Lung (tissue), 12 donors: Measurements from ENCODE around the gene DMAC2L. TPM values are rescaled to one million over a fixed set of nuclear protein-coding genes. Genes with fewer than 3 reads are reported as not detected.

Source experiments
- ATAC-seq: fragments of 200-7000 bp; cut with Tn5 transposase; one replicate; pipeline ENCODE4 v1.9.1; 2020; ENCODE audit warnings: moderate number of reproducible peaks; ENCODE audit not compliant: insufficient read depth, low FRiP score
- DNase-seq, 3 donors: peaks; one replicate each; pipeline ENCODE4 v3.0.0-alpha.2; 2013 to 2017
- H3K27ac ChIP-seq, 2 donors: one replicate each; pipeline ENCODE4 v1.5.1; 2013; ENCODE audit warnings: mild to moderate bottlenecking in 2 of 2, moderate library complexity in 2 of 2, control low read depth in 1 of 2, inconsistent platforms in 1 of 2, low read depth in 1 of 2, low read length in 1 of 2
- H3K27me3 ChIP-seq, 3 donors: one replicate each; pipeline ENCODE4 v1.5.1; 2013; ENCODE audit warnings: low read length in 2 of 3; ENCODE audit not compliant: control insufficient read depth in 3 of 3, insufficient read depth in 3 of 3
- H3K36me3 ChIP-seq, 4 donors: one replicate each; pipeline ENCODE4 v1.5.1; 2013; ENCODE audit warnings: low read length in 4 of 4, mild to moderate bottlenecking in 1 of 4, moderate library complexity in 1 of 4; ENCODE audit not compliant: control insufficient read depth in 4 of 4, insufficient read depth in 4 of 4
- H3K4me1 ChIP-seq, 5 donors: one replicate each; pipeline ENCODE4 v1.5.1; 2013; ENCODE audit warnings: low read length in 5 of 5, mild to moderate bottlenecking in 2 of 5, moderate library complexity in 1 of 5; ENCODE audit not compliant: control insufficient read depth in 5 of 5, insufficient read depth in 5 of 5
- H3K4me3 ChIP-seq: one replicate; pipeline ENCODE4 v1.5.1; 2013; ENCODE audit warnings: mild to moderate bottlenecking, control low read depth, moderate library complexity
- H3K9ac ChIP-seq, 2 donors: one replicate each; pipeline ENCODE4 v1.5.1; 2013; ENCODE audit warnings: low read length in 2 of 2, control low read depth in 1 of 2; ENCODE audit not compliant: insufficient read depth in 1 of 2
- H3K9me3 ChIP-seq, 4 donors: one replicate each; pipeline ENCODE4 v1.5.1; 2013; ENCODE audit warnings: low read length in 3 of 4, mild to moderate bottlenecking in 1 of 4, moderate library complexity in 1 of 4; ENCODE audit not compliant: control insufficient read depth in 4 of 4, insufficient read depth in 3 of 4
- CTCF ChIP-seq: IDR thresholded peaks from 2 replicates; pipeline ENCODE4 v1.5.1; 2012; ENCODE audit warnings: mild to moderate bottlenecking; ENCODE audit errors: control extremely low read depth, extremely low read depth
- WGBS, 2 donors: extraction: QIAGEN DNeasy Blood & Tissue Kit; methylation state at CpG; one replicate each; pipeline ENCODE4 v1.1.7; 2013; 5-methylcytosine and 5-hydroxymethylcytosine counted together
- polyA plus RNA-seq, 2 donors: library from polyadenylated mRNA; stranded (reverse); fragments of 200-250 nt; gene quantifications; one replicate each; pipeline ENCODE4 v1.2.1, GENCODE V29; 2013
- total RNA-seq, 2 donors: library from RNA; depleted of rRNA in 1 of 2; stranded (reverse); fragments of >200 nt in 1 of 2; gene quantifications; one replicate each; pipeline ENCODE4 v1.2.1, GENCODE V29; 2014 to 2021
- donor health status: control.
- donor health status: control.
- donor health status: Bipolar disorder and iron deficiency.
- donor health status: healthy.
- donor health status: DM: yes; HTN: yes; CAD: no.

DMAC2L gene
- total and polyA plus RNA-seq, 4 donors = 9.9 to 21.7 (median 17.9) TPM

- 85% methylated on average over 3 of the region's 3 CpGs for WGBS, 2 donors
- ATAC-seq = no peak
- Histone ChIP-seq H3K4me1 (peaks cover 3 to 16% (median 7%) of the 10 kb centered on the region in 5 donors), H3K4me3 (no peak overlapping the region), H3K27ac (no peak overlapping the region), H3K9ac (no peak overlapping the region), H3K36me3 (peaks cover 0 to 2% (median 0%) of the 10 kb centered on the region in 4 donors), H3K27me3 (no peaks in the 10 kb centered on the region), H3K9me3 (no peaks in the 10 kb centered on the region)
- DNase-seq = no peak
- TF ChIP-seq CTCF = no peak
These were observed 54.0 kb downstream of the DMAC2L start for GRCh38 chr14:50366115-50366514.

- WGBS, 2 donors = 71 to 82% methylated on average over 4 of the region's 4 CpGs
- Histone ChIP-seq H3K4me3 (no peak overlapping the region), H3K4me1 (peaks cover 3 to 16% (median 7%) of the 10 kb centered on the region in 5 donors), H3K27me3 (no peaks in the 10 kb centered on the region), H3K27ac (no peak overlapping the region), H3K9me3 (no peaks in the 10 kb centered on the region), H3K36me3 (peaks cover 0 to 2% (median 0%) of the 10 kb centered on the region in 4 donors), H3K9ac (no peak overlapping the region)
- no peak for TF ChIP-seq CTCF
- ATAC-seq (no peak), DNase-seq (no peak)
These were observed 54.5 kb downstream of the DMAC2L start for GRCh38 chr14:50366589-50366988.

GRCh38 chr14:50371546-50371945, 59.4 kb downstream of the DMAC2L start:
- ATAC-seq (no peak), DNase-seq (no peak)
- peaks cover 0 to 8% (median 0%) of the 10 kb centered on the region in 5 donors for H3K4me1 ChIP-seq

More at GRCh38 chr14:50371546-50371945, 59.4 kb downstream of the DMAC2L start:
- peaks cover 0 to 3% (median 0%) of the 10 kb centered on the region in 4 donors for H3K36me3 ChIP-seq
- no peaks in the 10 kb centered on the region for H3K27me3 ChIP-seq
- no peak overlapping the region for H3K27ac ChIP-seq
- no peaks in the 10 kb centered on the region for H3K9me3 ChIP-seq
- TF ChIP-seq CTCF = no peak
- H3K9ac ChIP-seq = no peak overlapping the region
- WGBS, 2 donors = 97 to 100% methylated on average over 4 of the region's 4 CpGs
- no peak overlapping the region for H3K4me3 ChIP-seq
